ENCODE data around the gene ZNF793. TPM values are rescaled to one million over a fixed set of nuclear protein-coding genes. Genes with fewer than 3 reads are reported as not detected.

Gene ZNF793
- total RNA-seq, 1 donor from 2014 or later: 9.8 TPM

GRCh38 chr19:37484406-37485168 lies 22.2 kb upstream of the ZNF793 start:
- Mint-ChIP-seq H3K4me1 (ENCODE audit: low read depth, unreplicated experiment) (no peaks in the 10 kb centered on the region), H3K36me3 (ENCODE audit: low read depth, unreplicated experiment) (peaks cover 59% of the 10 kb centered on the region), H3K9me3 (ENCODE audit: unreplicated experiment) (peaks cover 71% of the 10 kb centered on the region), H3K4me3 (ENCODE audit: unreplicated experiment) (no peak overlapping the region), H3K27me3 (ENCODE audit: low read depth, unreplicated experiment) (no peaks in the 10 kb centered on the region), H3K27ac (ENCODE audit: unreplicated experiment) (no peak overlapping the region)
- Histone ChIP-seq H3K4me2 (ENCODE audit: low read length) (no peak overlapping the region), H3K9me3 (ENCODE audit: insufficient read depth, low read depth, low read length) (peaks cover 50% of the 10 kb centered on the region), H3K27me3 (ENCODE audit: insufficient read depth, low read length) (no peaks in the 10 kb centered on the region), H4K20me1 (ENCODE audit: insufficient read depth, low read length) (no peaks in the 10 kb centered on the region), H3K9ac (ENCODE audit: low read length) (no peak overlapping the region), H3K4me3 (ENCODE audit: insufficient read depth, low read depth, low read length) (no peak overlapping the region), H3K27ac (ENCODE audit: low read depth, low read length) (no peak overlapping the region), H3K79me2 (ENCODE audit: insufficient read depth, low read length) (no peaks in the 10 kb centered on the region), H2AFZ (ENCODE audit: low read depth, low read length) (no peak overlapping the region), H3K36me3 (ENCODE audit: insufficient read depth, low read length) (peaks cover 16% of the 10 kb centered on the region), H3K4me1 (ENCODE audit: insufficient read depth, low read length) (no peaks in the 10 kb centered on the region)
- peak; percentile 26 for FAIRE-seq
- no peak for TF ChIP-seq CTCF (IDR thresholded peaks at IDR 0.05; ENCODE audit: insufficient read depth, low read depth, low read length)
- TF ChIP-seq EZH2 (IDR thresholded peaks at IDR 0.05; ENCODE audit: insufficient read depth, low read length): no peak
- DNase-seq (ENCODE audit: low read depth): no peak

- H3K79me2 ChIP-seq (ENCODE audit: insufficient read depth, low read length): no peaks in the 10 kb centered on the region
- H3K4me2 ChIP-seq (ENCODE audit: low read length): no peak overlapping the region
- FAIRE-seq (no peak), DNase-seq (ENCODE audit: low read depth) (no peak)
- H3K9ac ChIP-seq (ENCODE audit: low read length): no peak overlapping the region
- no peak overlapping the region for H3K4me3 Mint-ChIP-seq (ENCODE audit: unreplicated experiment)
- no peak for TF ChIP-seq EZH2 (IDR thresholded peaks at IDR 0.05; ENCODE audit: insufficient read depth, low read length)
- TF ChIP-seq CTCF (IDR thresholded peaks at IDR 0.05; ENCODE audit: insufficient read depth, low read depth, low read length): no peak
- peaks cover 18% of the 10 kb centered on the region for H3K9me3 ChIP-seq (ENCODE audit: insufficient read depth, low read depth, low read length)
- no peak overlapping the region for H3K27ac Mint-ChIP-seq (ENCODE audit: unreplicated experiment)
- peaks cover 35% of the 10 kb centered on the region for H3K9me3 Mint-ChIP-seq (ENCODE audit: unreplicated experiment)
- no peaks in the 10 kb centered on the region for H3K27me3 ChIP-seq (ENCODE audit: insufficient read depth, low read length)
- no peaks in the 10 kb centered on the region for H3K36me3 ChIP-seq (ENCODE audit: insufficient read depth, low read length)
- no peak overlapping the region for H2AFZ ChIP-seq (ENCODE audit: low read depth, low read length)
- no peaks in the 10 kb centered on the region for H4K20me1 ChIP-seq (ENCODE audit: insufficient read depth, low read length)
- no peak overlapping the region for H3K27ac ChIP-seq (ENCODE audit: low read depth, low read length)
- H3K36me3 Mint-ChIP-seq (ENCODE audit: low read depth, unreplicated experiment): peaks cover 6% of the 10 kb centered on the region
- no peaks in the 10 kb centered on the region for H3K27me3 Mint-ChIP-seq (ENCODE audit: low read depth, unreplicated experiment)
- no peaks in the 10 kb centered on the region for H3K4me1 Mint-ChIP-seq (ENCODE audit: low read depth, unreplicated experiment)
- no peak overlapping the region for H3K4me3 ChIP-seq (ENCODE audit: insufficient read depth, low read depth, low read length)
- H3K4me1 ChIP-seq (ENCODE audit: insufficient read depth, low read length): no peaks in the 10 kb centered on the region
Measured at GRCh38 chr19:37492213-37492612, 14.5 kb upstream of the ZNF793 start.

- Histone ChIP-seq H3K4me1 (ENCODE audit: insufficient read depth, low read length) (no peaks in the 10 kb centered on the region), H3K9me3 (ENCODE audit: insufficient read depth, low read depth, low read length) (peaks cover 3% of the 10 kb centered on the region), H3K27me3 (ENCODE audit: insufficient read depth, low read length) (no peaks in the 10 kb centered on the region), H3K4me3 (ENCODE audit: insufficient read depth, low read depth, low read length) (peak overlapping the region; percentile 99), H3K4me2 (ENCODE audit: low read length) (peak overlapping the region; percentile 94), H3K9ac (ENCODE audit: low read length) (peak overlapping the region; percentile 95), H3K36me3 (ENCODE audit: insufficient read depth, low read length) (no peaks in the 10 kb centered on the region), H3K27ac (ENCODE audit: low read depth, low read length) (peak overlapping the region; percentile 92), H4K20me1 (ENCODE audit: insufficient read depth, low read length) (no peaks in the 10 kb centered on the region), H2AFZ (ENCODE audit: low read depth, low read length) (peak overlapping the region; percentile 95), H3K79me2 (ENCODE audit: insufficient read depth, low read length) (no peaks in the 10 kb centered on the region)
- Mint-ChIP-seq H3K4me1 (ENCODE audit: low read depth, unreplicated experiment) (no peaks in the 10 kb centered on the region), H3K4me3 (ENCODE audit: unreplicated experiment) (no peak overlapping the region), H3K9me3 (ENCODE audit: unreplicated experiment) (peaks cover 30% of the 10 kb centered on the region), H3K27ac (ENCODE audit: unreplicated experiment) (no peak overlapping the region), H3K27me3 (ENCODE audit: low read depth, unreplicated experiment) (no peaks in the 10 kb centered on the region), H3K36me3 (ENCODE audit: low read depth, unreplicated experiment) (peaks cover 19% of the 10 kb centered on the region)
- FAIRE-seq (no peak), DNase-seq (ENCODE audit: low read depth) (no peak)
- TF ChIP-seq EZH2 (IDR thresholded peaks at IDR 0.05; ENCODE audit: insufficient read depth, low read length) (no peak), CTCF (IDR thresholded peaks at IDR 0.05; ENCODE audit: insufficient read depth, low read depth, low read length) (no peak)
Measured at GRCh38 chr19:37505958-37506386, 767 bp upstream of the ZNF793 start.

Measured in astrocyte (in vitro differentiated cells and primary cell).